ENCODE results near the gene KIF5C. TPM values are rescaled to one million over a fixed set of nuclear protein-coding genes. Genes with fewer than 3 reads are reported as not detected.

KIF5C gene
- total RNA-seq, 1 donor from 2014 or later, result 0.47 TPM

DNA sequence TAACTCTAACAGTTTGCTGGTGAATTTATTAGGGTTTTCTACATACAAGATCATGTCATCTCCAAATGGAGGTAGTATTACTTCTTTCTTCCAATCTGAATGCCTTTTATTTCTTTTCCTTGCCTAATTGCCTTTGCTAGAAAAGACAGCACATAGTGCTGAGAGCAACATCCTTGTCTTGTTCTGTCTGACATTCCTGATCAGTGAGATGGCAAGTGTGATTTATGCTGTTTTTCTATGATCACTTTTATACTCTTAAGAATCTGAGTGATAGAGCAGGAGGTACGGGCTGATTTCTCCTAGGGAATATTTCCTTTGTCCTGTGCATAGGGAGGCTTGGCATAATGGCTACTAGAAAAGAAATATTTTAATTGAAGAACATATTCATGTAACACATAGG is 180.7 kb downstream of the KIF5C start:
- H3K4me1 ChIP-seq, result no peaks in the 10 kb centered on the region
- no peak for DNase-seq
- no peak overlapping the region for H3K4me3 ChIP-seq
- peaks cover 10% of the 10 kb centered on the region for H3K27me3 ChIP-seq (ENCODE audit: low read depth)
- intact Hi-C loops (cut with micrococcal nuclease), result no loop called here
- H3K9me3 ChIP-seq (replicated peaks), result no peaks in the 10 kb centered on the region
- no peaks in the 10 kb centered on the region for H3K36me3 ChIP-seq
- no peak overlapping the region for H3K27ac ChIP-seq (replicated peaks)
- TF ChIP-seq, protein P1, sequence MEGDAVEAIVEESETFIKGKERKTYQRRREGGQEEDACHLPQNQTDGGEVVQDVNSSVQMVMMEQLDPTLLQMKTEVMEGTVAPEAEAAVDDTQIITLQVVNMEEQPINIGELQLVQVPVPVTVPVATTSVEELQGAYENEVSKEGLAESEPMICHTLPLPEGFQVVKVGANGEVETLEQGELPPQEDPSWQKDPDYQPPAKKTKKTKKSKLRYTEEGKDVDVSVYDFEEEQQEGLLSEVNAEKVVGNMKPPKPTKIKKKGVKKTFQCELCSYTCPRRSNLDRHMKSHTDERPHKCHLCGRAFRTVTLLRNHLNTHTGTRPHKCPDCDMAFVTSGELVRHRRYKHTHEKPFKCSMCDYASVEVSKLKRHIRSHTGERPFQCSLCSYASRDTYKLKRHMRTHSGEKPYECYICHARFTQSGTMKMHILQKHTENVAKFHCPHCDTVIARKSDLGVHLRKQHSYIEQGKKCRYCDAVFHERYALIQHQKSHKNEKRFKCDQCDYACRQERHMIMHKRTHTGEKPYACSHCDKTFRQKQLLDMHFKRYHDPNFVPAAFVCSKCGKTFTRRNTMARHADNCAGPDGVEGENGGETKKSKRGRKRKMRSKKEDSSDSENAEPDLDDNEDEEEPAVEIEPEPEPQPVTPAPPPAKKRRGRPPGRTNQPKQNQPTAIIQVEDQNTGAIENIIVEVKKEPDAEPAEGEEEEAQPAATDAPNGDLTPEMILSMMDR (IDR thresholded peaks at IDR 0.05; ENCODE audit: borderline replicate concordance), result no peak

DNA sequence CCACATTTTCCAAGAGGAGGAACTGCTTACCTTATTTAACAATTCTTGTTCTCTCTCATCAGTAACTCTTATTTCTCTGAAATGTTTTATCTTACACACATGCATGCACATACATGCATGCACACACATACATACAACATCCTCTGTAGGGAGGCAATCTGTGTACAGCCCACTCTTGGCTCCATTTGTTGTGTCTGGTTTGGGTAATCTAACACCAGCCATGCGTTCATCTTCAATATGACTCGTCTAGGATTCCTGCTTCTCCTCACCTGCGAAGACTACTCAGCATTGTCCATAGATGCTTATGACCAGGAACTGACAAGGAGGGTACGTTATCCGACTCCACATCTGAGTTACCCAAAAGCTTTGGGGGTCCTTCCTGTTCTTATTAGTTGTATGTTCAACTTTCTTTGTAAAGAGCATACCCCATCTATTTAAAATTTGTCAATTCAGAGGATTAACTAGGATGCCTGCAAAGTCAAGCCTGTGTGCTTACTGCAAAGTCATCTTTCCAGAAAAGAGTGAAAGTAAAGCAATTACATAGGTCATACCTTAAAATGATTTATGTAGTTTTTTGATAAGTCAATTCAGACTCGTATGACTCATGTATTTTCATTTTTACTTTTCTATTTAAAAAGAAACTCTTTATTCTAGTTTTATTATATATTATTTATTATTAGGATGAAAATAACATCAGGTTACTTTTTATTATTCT is 181.7 kb downstream of the KIF5C start:
- no peak for DNase-seq
- Histone ChIP-seq H3K9me3 (replicated peaks) (no peaks in the 10 kb centered on the region), H3K4me1 (no peaks in the 10 kb centered on the region), H3K27ac (replicated peaks) (no peak overlapping the region), H3K27me3 (ENCODE audit: low read depth) (peaks cover 10% of the 10 kb centered on the region), H3K36me3 (no peaks in the 10 kb centered on the region), H3K4me3 (no peak overlapping the region)
- intact Hi-C loops (cut with micrococcal nuclease), result no loop called here
- TF ChIP-seq, protein P1 (IDR thresholded peaks at IDR 0.05; ENCODE audit: borderline replicate concordance), result no peak

DNA sequence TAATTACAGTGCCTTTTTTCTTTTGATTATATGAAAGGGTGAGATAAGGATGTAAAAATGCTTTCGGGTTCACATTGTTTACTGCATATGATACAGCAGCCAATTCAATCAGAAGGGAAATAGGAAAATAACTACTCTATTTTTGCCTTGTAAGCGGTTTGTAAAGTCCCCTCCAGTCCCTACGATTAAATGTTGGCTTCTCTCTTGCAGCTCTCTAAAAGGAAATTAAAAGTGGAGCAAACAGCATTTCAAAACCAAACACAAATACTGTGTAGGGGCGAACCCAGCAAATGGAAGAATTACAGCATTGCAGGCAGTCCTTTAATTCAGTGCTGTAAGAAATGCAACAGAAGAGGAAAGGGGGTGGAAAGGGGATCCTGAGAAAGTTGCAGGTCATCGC is 182.4 kb downstream of the KIF5C start:
- TF ChIP-seq, protein P1 (IDR thresholded peaks at IDR 0.05; ENCODE audit: borderline replicate concordance), result no peak
- Histone ChIP-seq H3K27ac (replicated peaks) (no peak overlapping the region), H3K4me1 (no peaks in the 10 kb centered on the region), H3K36me3 (no peaks in the 10 kb centered on the region), H3K27me3 (ENCODE audit: low read depth) (peaks cover 10% of the 10 kb centered on the region), H3K4me3 (no peak overlapping the region), H3K9me3 (replicated peaks) (no peaks in the 10 kb centered on the region)
- no peak for DNase-seq
- intact Hi-C loops (cut with micrococcal nuclease), result no loop called here

DNA sequence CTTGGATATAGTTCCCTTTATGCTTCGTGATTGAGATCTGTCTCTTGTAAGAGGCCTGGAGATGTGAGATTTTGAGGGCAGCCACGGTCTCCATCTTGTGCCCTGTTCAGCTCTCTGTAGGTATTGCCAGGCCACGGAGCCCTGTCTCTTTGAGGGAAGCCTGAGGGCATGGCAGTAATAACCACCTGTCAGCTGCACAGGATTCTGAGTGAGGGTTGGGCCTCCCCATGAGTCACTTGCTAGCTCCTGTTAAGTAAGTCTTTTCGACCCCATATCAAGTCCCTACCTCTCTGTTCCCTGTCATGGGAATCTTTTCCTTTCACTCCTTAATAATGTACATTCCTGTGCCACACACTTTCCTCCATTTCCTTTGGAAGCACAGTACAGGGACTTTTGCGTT is 183.9 kb downstream of the KIF5C start:
- Histone ChIP-seq H3K4me3 (no peak overlapping the region), H3K27me3 (ENCODE audit: low read depth) (peaks cover 10% of the 10 kb centered on the region), H3K9me3 (replicated peaks) (no peaks in the 10 kb centered on the region), H3K36me3 (no peaks in the 10 kb centered on the region), H3K4me1 (no peaks in the 10 kb centered on the region), H3K27ac (replicated peaks) (no peak overlapping the region)
- DNase-seq, result no peak
- intact Hi-C loops (cut with micrococcal nuclease), result no loop called here
- TF ChIP-seq, protein P1 (IDR thresholded peaks at IDR 0.05; ENCODE audit: borderline replicate concordance), result no peak

DNA sequence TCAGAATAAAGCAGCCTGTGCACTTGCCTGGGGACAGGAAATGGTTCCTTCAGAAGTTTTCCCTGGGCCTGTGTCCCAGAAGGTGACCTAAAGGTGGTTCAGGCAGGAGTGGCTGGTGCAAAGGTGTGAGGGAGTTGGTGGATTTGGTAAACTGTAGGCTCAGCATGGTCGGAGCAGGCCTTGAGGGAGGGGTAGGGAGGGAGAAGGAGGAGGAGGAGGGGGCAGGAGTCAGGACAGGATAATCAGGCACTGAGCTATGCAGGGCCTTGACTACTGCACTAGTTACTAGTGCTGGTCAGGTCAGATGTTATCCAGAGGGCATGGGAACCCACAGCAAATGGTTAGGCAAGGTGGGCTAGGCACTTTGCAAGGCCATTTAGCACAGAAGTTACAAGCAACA is 184.8 kb downstream of the KIF5C start:
- intact Hi-C loops (cut with micrococcal nuclease), result no loop called here
- TF ChIP-seq, protein P1 (IDR thresholded peaks at IDR 0.05; ENCODE audit: borderline replicate concordance), result no peak
- no peak overlapping the region for H3K27ac ChIP-seq (replicated peaks)
- no peak overlapping the region for H3K4me3 ChIP-seq
- H3K36me3 ChIP-seq, result no peaks in the 10 kb centered on the region
- no peaks in the 10 kb centered on the region for H3K4me1 ChIP-seq
- peaks cover 10% of the 10 kb centered on the region for H3K27me3 ChIP-seq (ENCODE audit: low read depth)
- H3K9me3 ChIP-seq (replicated peaks), result no peaks in the 10 kb centered on the region
- no peak for DNase-seq

All from left ventricle myocardium inferior (tissue), 1 donor.